GM12878 (cell line): ENCODE data around the gene CHN1. TPM values are rescaled to one million over a fixed set of nuclear protein-coding genes. Genes with fewer than 3 reads are reported as not detected.

ENCODE experiments used
- ATAC-seq: fragments of 200-7000 bp; cut with Tn5 transposase; 3 replicates; pipeline ENCODE4 v1.9.1; 2020; ENCODE audit warnings: mild to moderate bottlenecking, moderate library complexity
- BruUV-seq: library from RNA; stranded (reverse); fragments of 400-500 nt; replicated peaks from 2 replicates; lab custom pipeline; 2021; lab: Mats Ljungman, UMichigan
- CTCF ChIA-PET: fragments of 300-600 bp; sonication (Branson Sonifier 250); formaldehyde crosslinking; extraction: SDS; loops from one replicate; lab custom pipeline; 2021; ENCODE audit warnings: inconsistent platforms; lab: Yijun Ruan, JAX
- POLR2A ChIA-PET: fragments of 350-600 bp; formaldehyde crosslinking; extraction: SDS; loops from one replicate; lab custom pipeline; 2021; ENCODE audit warnings: inconsistent platforms; lab: Charles Lee
- RAD21 ChIA-PET: fragments of 300-600 bp; sonication (Branson Sonifier 250); formaldehyde crosslinking; loops from one replicate; lab custom pipeline; 2023; ENCODE audit warnings: antibody characterized with exemption; ENCODE audit not compliant: unreplicated experiment; lab: Charles Lee
- SMC1A ChIA-PET: fragments of 300-600 bp; sonication (Branson Sonifier 250); formaldehyde crosslinking; loops from one replicate; lab custom pipeline; 2023; ENCODE audit not compliant: unreplicated experiment, uncharacterized antibody; lab: Charles Lee
- DNase-seq: peaks from one replicate; pipeline ENCODE4 v3.0.0-alpha.2; 2011; ENCODE audit warnings: low read depth, low spot score
- FAIRE-seq: peaks from 3 replicates; lab custom pipeline; 2011; peaks lifted over from hg19 to GRCh38; lab: Jason Lieb, UNC
- H2AFZ ChIP-seq: 2 replicates; pipeline ENCODE4 v1.6.0; 2011; ENCODE audit warnings: low read depth, low read length, control low read depth; ENCODE audit not compliant: control insufficient read depth
- H3K27ac ChIP-seq: 2 replicates; pipeline ENCODE4 v1.5.1; 2011; ENCODE audit warnings: control low read depth; ENCODE audit not compliant: control insufficient read depth, insufficient read depth
- H3K27me3 ChIP-seq, 2 experiments: replicated peaks in 1 of 2; 2 replicates each; pipeline versions ENCODE4 v1.6.0 to v1.6.1; 2011; ENCODE audit warnings: low read length in 1 of 2; ENCODE audit not compliant: control insufficient read depth in 2 of 2, insufficient read depth in 2 of 2
- H3K36me3 ChIP-seq, 2 experiments: 2 replicates each; pipeline ENCODE4 v1.5.1; 2011; ENCODE audit warnings: low read length in 1 of 2; ENCODE audit not compliant: control insufficient read depth in 2 of 2, insufficient read depth in 2 of 2
- H3K4me1 ChIP-seq: 2 replicates; pipeline ENCODE4 v1.6.1; 2011; ENCODE audit warnings: mild to moderate bottlenecking, low read length, moderate library complexity, mixed read lengths; ENCODE audit not compliant: control insufficient read depth, insufficient read depth
- H3K4me2 ChIP-seq: 2 replicates; pipeline ENCODE4 v1.6.0; 2011; ENCODE audit warnings: control low read depth; ENCODE audit not compliant: control insufficient read depth, insufficient read depth
- H3K4me3 ChIP-seq: fragments of 200-600 bp; sonication (generic); 2 replicates; pipeline ENCODE4 v1.5.1; 2016
- H3K79me2 ChIP-seq: 2 replicates; pipeline ENCODE4 v1.6.0; 2011; ENCODE audit warnings: low read length; ENCODE audit not compliant: control insufficient read depth, insufficient read depth
- H3K9ac ChIP-seq: 2 replicates; pipeline ENCODE4 v1.8.0; 2011; ENCODE audit warnings: low read length, control low read depth, mixed read lengths; ENCODE audit not compliant: control insufficient read depth, insufficient read depth
- H3K9me3 ChIP-seq: replicated peaks from 3 replicates; pipeline ENCODE4 v1.5.1; 2011; ENCODE audit warnings: mild to moderate bottlenecking, low read length; ENCODE audit not compliant: control insufficient read depth, insufficient read depth
- H4K20me1 ChIP-seq: 2 replicates; pipeline ENCODE4 v1.6.0; 2011; ENCODE audit not compliant: control insufficient read depth, insufficient read depth
- CHD1 ChIP-seq: IDR thresholded peaks from 2 replicates; pipeline ENCODE4 v1.6.1; 2012; ENCODE audit warnings: low read depth, low read length, improper control_type of control experiment
- E2F4 ChIP-seq: IDR thresholded peaks from 2 replicates; pipeline ENCODE4 v1.6.1; 2012; ENCODE audit warnings: low read depth, low read length, improper control_type of control experiment
- EP300 ChIP-seq, 2 experiments: fragments of 150-350 bp in 1 of 2; IDR thresholded peaks; 2 replicates each; pipeline ENCODE4 v1.6.1; 2011 to 2012; ENCODE audit warnings: low read depth in 2 of 2, low read length in 2 of 2, borderline replicate concordance in 1 of 2, improper control_type of control experiment in 1 of 2, inconsistent platforms in 1 of 2; ENCODE audit not compliant: control insufficient read depth in 1 of 2
- FOS ChIP-seq: IDR thresholded peaks from 3 replicates; pipeline ENCODE4 v1.6.1; 2011; ENCODE audit warnings: borderline replicate concordance; ENCODE audit not compliant: insufficient read length; ENCODE audit errors: extremely low read depth
- FOXK2 ChIP-seq: fragments of 450-650 bp; IDR thresholded peaks from 2 replicates; pipeline ENCODE4 v1.6.1; 2017; ENCODE audit warnings: mild to moderate bottlenecking, moderate library complexity
- JUND ChIP-seq: IDR thresholded peaks from 2 replicates; pipeline ENCODE4 v1.6.1; 2012; ENCODE audit warnings: low read depth, mild to moderate bottlenecking, low read length, improper control_type of control experiment, moderate library complexity
- KDM1A ChIP-seq: fragments of 200-600 bp; sonication (generic); IDR thresholded peaks from 2 replicates; pipeline ENCODE4 v1.6.1; 2016; ENCODE audit warnings: borderline replicate concordance
- MTA2 ChIP-seq: fragments of 450-650 bp; IDR thresholded peaks from 2 replicates; pipeline ENCODE4 v1.6.1; 2016; ENCODE audit warnings: low read depth, mild to moderate bottlenecking, moderate library complexity
- ZNF207 ChIP-seq: fragments of 450-650 bp; IDR thresholded peaks from 2 replicates; pipeline ENCODE4 v1.6.1; 2014; ENCODE audit warnings: antibody characterized with exemption, mild to moderate bottlenecking, borderline replicate concordance
- WGBS: methylation state at CpG from one replicate; pipeline ENCODE4 v1.1.6; 2016; ENCODE audit warnings: low lambda C conversion rate; ENCODE audit not compliant: insufficient replicate concordance, insufficient coverage; ENCODE audit errors: missing lambda C conversion rate; 5-methylcytosine and 5-hydroxymethylcytosine counted together
- in situ Hi-C: fragments of 300-500 bp; cut with MboI; formaldehyde crosslinking; loops from 9 replicates; pipeline ENCODE4 v1.14.3; 2018; ENCODE audit warnings: mixed read lengths
- intact Hi-C: fragments of 100-400 bp; cut with micrococcal nuclease; formaldehyde crosslinking; loops from one replicate; pipeline ENCODE4 v1.14.2; 2022; ENCODE audit not compliant: unreplicated experiment
- polyA plus RNA-seq, 11 experiments: library from polyadenylated mRNA; depleted of rRNA in 4 of 11; unstranded in 6 of 11; stranded (reverse) in 5 of 11; fragments of >200 nt; fragmentation: Nextera tagmentation in 4 of 11; fragmentation: Illumina TruSeq in 1 of 11; extraction: Ambion mirVana in 4 of 11; extraction: Trizol in 1 of 11; gene quantifications; 1 replicate in 1 of 11; 2 replicates in 10 of 11; pipeline versions ENCODE4 v1.2.1 to v1.2.3, GENCODE V29; 2011 to 2016; ENCODE audit warnings: inconsistent platforms in 2 of 11, missing spikeins in 2 of 11, low read depth in 1 of 11
- total RNA-seq, 4 experiments: library from RNA; depleted of rRNA in 3 of 4; stranded (reverse); fragments of >200 nt in 3 of 4; fragmentation: Illumina TruSeq in 1 of 4; extraction: Trizol in 1 of 4; gene quantifications; 2 replicates each; pipeline versions ENCODE4 v1.2.1 to v1.2.3, GENCODE V29; 2013 to 2021

Gene CHN1
- total and polyA plus RNA-seq, 10 of the 15 experiments (the other 5 are each of a cell fraction or from before 2014, with no cell fraction given) = 0.18 to 0.92 (median 0.53) TPM; not detected in 1

- 94% methylated on average over 2 of the region's 2 CpGs for WGBS
- ChIA-PET RAD21 (no interaction called here), SMC1A (no interaction called here), POLR2A (no interaction called here), CTCF (no interaction called here)
- intact Hi-C loops (no loop called here), in situ Hi-C loops (no loop called here)
- no peak overlapping the region for H3K9ac ChIP-seq
- H3K27me3 ChIP-seq = no peaks in the 10 kb centered on the region
- no peaks in the 10 kb centered on the region for H4K20me1 ChIP-seq
- TF ChIP-seq E2F4 = no peak
- H3K4me3 ChIP-seq = no peak overlapping the region
- DNase-seq (no peak), ATAC-seq (no peak), FAIRE-seq (no peak)
- no peak overlapping the region for H3K27ac ChIP-seq
- no peaks in the 10 kb centered on the region for H3K4me1 ChIP-seq
- no peak overlapping the region for H3K4me2 ChIP-seq
- H3K9me3 ChIP-seq = no peaks in the 10 kb centered on the region; the same call in 2 of the 3 replicates
- H3K79me2 ChIP-seq = no peaks in the 10 kb centered on the region
- BruUV-seq = no TSS peak
- H2AFZ ChIP-seq = no peak overlapping the region
- no peaks in the 10 kb centered on the region for H3K36me3 ChIP-seq
Observed at GRCh38 chr2:174959787-174960186, 45.4 kb downstream of the CHN1 start.

GRCh38 chr2:174957050-174957449, 48.1 kb downstream of the CHN1 start:
- ChIA-PET SMC1A (no interaction called here), CTCF (no interaction called here), POLR2A (no interaction called here), RAD21 (no interaction called here)
- 21% methylated on average over 5 of the region's 5 CpGs for WGBS
- in situ Hi-C loops (no loop called here), intact Hi-C loops (no loop called here)
- Histone ChIP-seq H2AFZ (no peak overlapping the region), H3K27me3 (no peaks in the 10 kb centered on the region), H4K20me1 (no peaks in the 10 kb centered on the region), H3K4me1 (no peaks in the 10 kb centered on the region), H3K4me2 (no peak overlapping the region), H3K27ac (no peak overlapping the region), H3K79me2 (no peaks in the 10 kb centered on the region), H3K36me3 (no peaks in the 10 kb centered on the region), H3K9ac (no peak overlapping the region), H3K4me3 (no peak overlapping the region), H3K9me3 (no peaks in the 10 kb centered on the region)
- ATAC-seq = no peak
- TF ChIP-seq JUND (no peak), ZNF207 (no peak), FOXK2 (no peak), FOS (no peak), EP300 (IDR thresholded peaks at IDR 0.05; ENCODE audit: borderline replicate concordance in 1 of 2, control insufficient read depth in 1 of 2, low read depth in 2 of 2, low read length in 2 of 2) (no peak), KDM1A (no peak), CHD1 (no peak), MTA2 (no peak)
- DNase-seq = no peak
- BruUV-seq = no TSS peak
- FAIRE-seq = no peak
